HL-60 (cell line): ENCODE results near the gene CCDC85C.

Experiments used
- DNase-seq, 2 experiments: peaks; one replicate each; pipeline ENCODE4 v3.0.0-alpha.2; 2010 to 2020; ENCODE audit warnings: low read depth in 1 of 2, low spot score in 1 of 2
- H3K27ac ChIP-seq: fragments of 250-450 bp; sonication (Bioruptor Pico); replicated peaks from 2 replicates; pipeline ENCODE4 v1.5.1; 2020; ENCODE audit warnings: mild to moderate bottlenecking, moderate library complexity
- H3K27me3 ChIP-seq: fragments of 250-450 bp; sonication (Bioruptor Pico); 2 replicates; pipeline ENCODE4 v1.5.1; 2021; ENCODE audit warnings: mild to moderate bottlenecking, moderate library complexity; ENCODE audit not compliant: insufficient read depth, poor library complexity, severe bottlenecking
- H3K4me3 ChIP-seq: replicated peaks from 2 replicates; pipeline ENCODE4 v1.5.1; 2011; ENCODE audit warnings: mild to moderate bottlenecking, control low read depth, low read length; ENCODE audit not compliant: insufficient read depth
- GABPA ChIP-seq: IDR thresholded peaks from 2 replicates; pipeline ENCODE4 v1.6.1; 2012; ENCODE audit warnings: low read depth
- POLR2AphosphoS5 ChIP-seq: IDR thresholded peaks from 2 replicates; pipeline ENCODE4 v1.6.1; 2012; ENCODE audit warnings: low read depth
- SPI1 ChIP-seq: IDR thresholded peaks from 2 replicates; pipeline ENCODE4 v1.6.1; 2012; ENCODE audit warnings: low read depth, mild to moderate bottlenecking, borderline replicate concordance
- TF ChIP-seq, protein P1 (sequence below): IDR thresholded peaks from 2 replicates; pipeline ENCODE4 v1.6.1; 2012; ENCODE audit warnings: low read depth; ENCODE audit not compliant: insufficient replicate concordance
- TF ChIP-seq, protein P2 (sequence below): IDR thresholded peaks from one replicate; pipeline ENCODE4 v1.5.1; 2011; ENCODE audit warnings: low read length, control low read depth, inconsistent platforms; ENCODE audit not compliant: insufficient read depth

Gene CCDC85C

GRCh38 chr14:99454246-99454645 is 149.8 kb downstream of the CCDC85C start:
- TF ChIP-seq GABPA (no peak), POLR2AphosphoS5 (no peak), SPI1 (no peak)
- TF ChIP-seq, protein P1, sequence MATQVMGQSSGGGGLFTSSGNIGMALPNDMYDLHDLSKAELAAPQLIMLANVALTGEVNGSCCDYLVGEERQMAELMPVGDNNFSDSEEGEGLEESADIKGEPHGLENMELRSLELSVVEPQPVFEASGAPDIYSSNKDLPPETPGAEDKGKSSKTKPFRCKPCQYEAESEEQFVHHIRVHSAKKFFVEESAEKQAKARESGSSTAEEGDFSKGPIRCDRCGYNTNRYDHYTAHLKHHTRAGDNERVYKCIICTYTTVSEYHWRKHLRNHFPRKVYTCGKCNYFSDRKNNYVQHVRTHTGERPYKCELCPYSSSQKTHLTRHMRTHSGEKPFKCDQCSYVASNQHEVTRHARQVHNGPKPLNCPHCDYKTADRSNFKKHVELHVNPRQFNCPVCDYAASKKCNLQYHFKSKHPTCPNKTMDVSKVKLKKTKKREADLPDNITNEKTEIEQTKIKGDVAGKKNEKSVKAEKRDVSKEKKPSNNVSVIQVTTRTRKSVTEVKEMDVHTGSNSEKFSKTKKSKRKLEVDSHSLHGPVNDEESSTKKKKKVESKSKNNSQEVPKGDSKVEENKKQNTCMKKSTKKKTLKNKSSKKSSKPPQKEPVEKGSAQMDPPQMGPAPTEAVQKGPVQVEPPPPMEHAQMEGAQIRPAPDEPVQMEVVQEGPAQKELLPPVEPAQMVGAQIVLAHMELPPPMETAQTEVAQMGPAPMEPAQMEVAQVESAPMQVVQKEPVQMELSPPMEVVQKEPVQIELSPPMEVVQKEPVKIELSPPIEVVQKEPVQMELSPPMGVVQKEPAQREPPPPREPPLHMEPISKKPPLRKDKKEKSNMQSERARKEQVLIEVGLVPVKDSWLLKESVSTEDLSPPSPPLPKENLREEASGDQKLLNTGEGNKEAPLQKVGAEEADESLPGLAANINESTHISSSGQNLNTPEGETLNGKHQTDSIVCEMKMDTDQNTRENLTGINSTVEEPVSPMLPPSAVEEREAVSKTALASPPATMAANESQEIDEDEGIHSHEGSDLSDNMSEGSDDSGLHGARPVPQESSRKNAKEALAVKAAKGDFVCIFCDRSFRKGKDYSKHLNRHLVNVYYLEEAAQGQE = no peak
- TF ChIP-seq, protein P2, sequence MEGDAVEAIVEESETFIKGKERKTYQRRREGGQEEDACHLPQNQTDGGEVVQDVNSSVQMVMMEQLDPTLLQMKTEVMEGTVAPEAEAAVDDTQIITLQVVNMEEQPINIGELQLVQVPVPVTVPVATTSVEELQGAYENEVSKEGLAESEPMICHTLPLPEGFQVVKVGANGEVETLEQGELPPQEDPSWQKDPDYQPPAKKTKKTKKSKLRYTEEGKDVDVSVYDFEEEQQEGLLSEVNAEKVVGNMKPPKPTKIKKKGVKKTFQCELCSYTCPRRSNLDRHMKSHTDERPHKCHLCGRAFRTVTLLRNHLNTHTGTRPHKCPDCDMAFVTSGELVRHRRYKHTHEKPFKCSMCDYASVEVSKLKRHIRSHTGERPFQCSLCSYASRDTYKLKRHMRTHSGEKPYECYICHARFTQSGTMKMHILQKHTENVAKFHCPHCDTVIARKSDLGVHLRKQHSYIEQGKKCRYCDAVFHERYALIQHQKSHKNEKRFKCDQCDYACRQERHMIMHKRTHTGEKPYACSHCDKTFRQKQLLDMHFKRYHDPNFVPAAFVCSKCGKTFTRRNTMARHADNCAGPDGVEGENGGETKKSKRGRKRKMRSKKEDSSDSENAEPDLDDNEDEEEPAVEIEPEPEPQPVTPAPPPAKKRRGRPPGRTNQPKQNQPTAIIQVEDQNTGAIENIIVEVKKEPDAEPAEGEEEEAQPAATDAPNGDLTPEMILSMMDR = no peak
- Histone ChIP-seq H3K4me3 (no peak overlapping the region), H3K27ac (no peak overlapping the region), H3K27me3 (no peaks in the 10 kb centered on the region)
- no peak for DNase-seq

- TF ChIP-seq, protein P1 = no peak
- TF ChIP-seq SPI1 = no peak
- TF ChIP-seq POLR2AphosphoS5 = no peak
- TF ChIP-seq, protein P2 = no peak
- TF ChIP-seq GABPA = no peak
- Histone ChIP-seq H3K27me3 (no peaks in the 10 kb centered on the region), H3K27ac (no peak overlapping the region), H3K4me3 (no peak overlapping the region)
- DNase-seq = no peak
Measured at GRCh38 chr14:99452968-99453367, 151.0 kb downstream of the CCDC85C start.

DNA sequence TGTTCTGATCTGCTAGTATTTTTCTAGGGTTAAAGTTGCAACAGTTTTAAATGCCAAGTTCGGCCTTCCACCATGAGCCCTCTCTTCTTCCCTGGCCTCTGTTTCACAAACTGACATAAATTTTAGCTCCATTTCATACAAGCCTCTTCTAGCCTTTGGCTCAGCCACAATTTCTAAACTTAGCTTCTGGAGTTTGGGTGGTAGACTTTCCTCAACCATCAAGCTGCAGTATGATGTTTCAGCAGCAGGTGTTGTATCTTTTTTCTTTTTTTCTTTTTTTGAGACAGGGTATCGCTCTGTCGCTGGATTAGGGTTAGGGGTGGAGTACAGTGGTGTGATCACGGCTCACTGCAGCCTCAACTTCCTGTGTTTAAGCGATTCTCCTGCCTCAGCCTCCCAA is 152.8 kb downstream of the CCDC85C start:
- H3K27me3 ChIP-seq = no peaks in the 10 kb centered on the region
- no peak for DNase-seq
- H3K4me3 ChIP-seq = no peak overlapping the region
- H3K27ac ChIP-seq = no peak overlapping the region
- TF ChIP-seq POLR2AphosphoS5 = no peak
- no peak for TF ChIP-seq SPI1
- TF ChIP-seq, protein P2 = no peak
- TF ChIP-seq, protein P1 = no peak
- no peak for TF ChIP-seq GABPA
